Measurements from ENCODE around the gene SH3BP2. TPM values are rescaled to one million over a fixed set of nuclear protein-coding genes. Genes with fewer than 3 reads are reported as not detected.
A peak's percentile ranks its signal among the peaks of the same experiment; 100 is the strongest.

Gene SH3BP2
- total RNA-seq, 3 donors from 2014 or later = 72.2 to 77.9 (median 76.7) TPM

DNA sequence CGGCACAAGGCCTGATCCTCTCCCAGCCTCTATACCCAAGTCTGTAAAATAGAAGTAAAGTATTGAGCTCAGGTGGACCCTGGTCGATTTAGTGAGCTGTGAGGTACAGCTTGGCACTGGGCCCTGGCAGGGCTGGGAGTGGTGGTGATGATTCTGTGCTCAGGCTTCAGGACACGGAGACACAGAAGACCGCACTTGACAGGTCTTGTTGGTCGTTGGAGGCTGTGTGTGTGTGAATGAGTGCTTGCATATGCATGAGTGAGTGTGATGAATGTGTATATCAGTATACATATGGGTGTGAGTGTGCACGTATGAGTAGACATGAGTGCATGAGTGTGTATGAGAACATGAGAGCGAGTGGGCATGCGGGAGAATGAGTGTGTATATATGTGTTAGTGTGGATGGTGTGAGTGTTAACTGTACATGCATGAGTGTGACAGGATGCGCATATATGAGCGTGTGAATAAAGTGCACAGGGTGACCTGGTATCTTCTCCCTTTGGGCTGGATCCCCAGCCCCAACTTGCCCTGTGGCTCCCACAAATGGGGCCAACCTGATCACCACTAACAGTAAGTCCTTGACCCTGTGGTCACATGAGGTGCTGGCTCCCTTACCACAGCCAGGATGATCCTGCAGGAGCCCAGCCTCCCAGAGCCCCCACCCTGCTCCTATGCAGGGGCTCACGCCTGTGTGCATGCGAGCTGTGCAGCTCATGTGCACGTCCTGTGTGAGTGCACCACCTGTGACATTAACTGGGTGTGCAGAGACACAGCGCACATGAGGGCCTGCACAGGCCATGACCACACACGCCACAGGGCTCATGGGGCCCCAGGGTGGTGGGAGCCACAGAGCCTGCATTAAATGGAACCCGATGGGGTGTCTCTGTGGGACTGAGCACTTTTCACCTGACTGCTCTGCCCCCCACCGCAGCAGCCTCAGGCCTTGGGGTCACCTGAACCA, 20.8 kb downstream of the SH3BP2 start:
- Mint-ChIP-seq H3K4me1 (ENCODE audit: low read depth) (peaks cover 61% of the 10 kb centered on the region), H3K27me3 (ENCODE audit: low read depth) (no peaks in the 10 kb centered on the region), H3K9me3 (no peaks in the 10 kb centered on the region), H3K36me3 (ENCODE audit: insufficient read depth) (peaks cover 16% of the 10 kb centered on the region), H3K4me3 (peak overlapping the region; percentile 98)
- DNase-seq = no peak
- peak; percentile 6 to 22 for ATAC-seq

GRCh38 chr4:2814627-2815270, 21.9 kb downstream of the SH3BP2 start:
- H3K4me3 Mint-ChIP-seq = no peak overlapping the region
- DNase-seq = no peak
- H3K36me3 Mint-ChIP-seq (ENCODE audit: insufficient read depth) = peaks cover 16% of the 10 kb centered on the region
- no peaks in the 10 kb centered on the region for H3K9me3 Mint-ChIP-seq
- no peak for ATAC-seq
- no peaks in the 10 kb centered on the region for H3K27me3 Mint-ChIP-seq (ENCODE audit: low read depth)
- H3K4me1 Mint-ChIP-seq (ENCODE audit: low read depth) = peaks cover 70% of the 10 kb centered on the region

GRCh38 chr4:2816401-2816954, 23.6 kb downstream of the SH3BP2 start:
- peaks cover 16% of the 10 kb centered on the region for H3K36me3 Mint-ChIP-seq (ENCODE audit: insufficient read depth)
- no peaks in the 10 kb centered on the region for H3K9me3 Mint-ChIP-seq
- H3K4me3 Mint-ChIP-seq = peak overlapping the region; percentile 82
- peaks cover 64% of the 10 kb centered on the region for H3K4me1 Mint-ChIP-seq (ENCODE audit: low read depth)
- no peaks in the 10 kb centered on the region for H3K27me3 Mint-ChIP-seq (ENCODE audit: low read depth)
- DNase-seq = no peak
- ATAC-seq = no peak

DNA sequence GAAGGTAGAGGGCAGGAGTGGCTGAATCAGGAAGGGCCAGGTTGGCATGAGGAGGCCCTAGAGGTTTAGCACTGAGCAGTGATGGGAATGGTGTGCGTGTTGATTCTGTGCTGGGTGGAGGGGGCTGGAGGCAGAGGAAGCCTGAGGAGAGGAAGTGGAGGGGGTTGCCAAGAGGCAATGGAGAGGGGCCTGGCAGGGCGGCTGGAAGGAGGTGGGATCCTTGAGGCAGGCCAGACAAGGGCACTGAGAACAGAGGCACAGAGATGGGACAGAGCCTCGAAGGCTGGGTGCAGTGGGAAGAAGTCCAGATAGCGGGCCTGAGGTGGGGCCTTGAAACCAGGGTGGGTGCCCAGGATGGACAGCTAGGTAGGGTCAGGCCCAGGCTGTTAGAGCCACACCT, 24.3 kb downstream of the SH3BP2 start:
- ATAC-seq (no peak), DNase-seq (no peak)
- peaks cover 58% of the 10 kb centered on the region for H3K4me1 Mint-ChIP-seq (ENCODE audit: low read depth)
- H3K9me3 Mint-ChIP-seq = no peaks in the 10 kb centered on the region
- H3K27me3 Mint-ChIP-seq (ENCODE audit: low read depth) = no peaks in the 10 kb centered on the region
- H3K4me3 Mint-ChIP-seq = peak overlapping the region; percentile 82
- H3K36me3 Mint-ChIP-seq (ENCODE audit: insufficient read depth) = peaks cover 16% of the 10 kb centered on the region

DNA sequence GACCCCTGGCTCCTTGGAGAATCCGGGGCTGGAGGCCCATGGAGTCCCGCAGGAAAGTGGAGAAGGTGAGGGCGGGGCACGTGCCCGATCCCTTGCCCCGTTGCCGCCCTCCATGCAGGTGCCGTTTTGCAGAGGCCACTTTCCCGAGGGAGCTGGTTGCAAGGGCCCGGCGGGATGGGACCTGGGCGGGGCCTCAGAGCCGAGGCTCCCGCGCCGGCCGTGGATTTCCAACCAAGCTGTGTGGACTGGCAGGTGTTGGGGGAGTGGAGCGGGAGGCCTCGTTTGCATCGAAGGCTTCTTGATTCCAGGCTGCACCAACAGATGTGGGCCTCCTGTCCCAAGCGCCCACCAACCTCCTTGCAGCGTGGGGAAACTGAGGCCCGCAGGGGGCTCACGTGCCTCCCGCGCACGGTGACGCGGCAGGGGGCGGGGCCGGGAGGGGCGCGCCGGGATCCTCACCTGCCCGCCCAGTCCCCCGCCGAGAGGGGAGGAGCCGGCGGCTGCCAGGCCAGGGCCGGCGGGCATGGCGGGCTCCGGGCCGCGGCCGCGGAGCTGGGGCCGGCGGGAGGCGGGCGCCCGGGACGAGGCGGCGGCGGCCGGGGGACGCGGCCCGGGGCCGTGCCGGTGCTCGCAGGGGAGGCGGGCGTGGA, 24.9 kb downstream of the SH3BP2 start:
- H3K4me3 Mint-ChIP-seq = peak overlapping the region; percentile 82
- peaks cover 56% of the 10 kb centered on the region for H3K4me1 Mint-ChIP-seq (ENCODE audit: low read depth)
- H3K36me3 Mint-ChIP-seq (ENCODE audit: insufficient read depth) = peaks cover 16% of the 10 kb centered on the region
- DNase-seq = no peak
- peak; percentile 51 to 58 for ATAC-seq
- no peaks in the 10 kb centered on the region for H3K9me3 Mint-ChIP-seq
- H3K27me3 Mint-ChIP-seq (ENCODE audit: low read depth) = no peaks in the 10 kb centered on the region

- Mint-ChIP-seq H3K36me3 (ENCODE audit: insufficient read depth) (peaks cover 15% of the 10 kb centered on the region), H3K27me3 (ENCODE audit: low read depth) (no peaks in the 10 kb centered on the region), H3K9me3 (no peaks in the 10 kb centered on the region), H3K4me1 (ENCODE audit: low read depth) (peaks cover 49% of the 10 kb centered on the region), H3K4me3 (peak overlapping the region; percentile 74)
- ATAC-seq (peak; percentile 23), DNase-seq (no peak)
Measured at GRCh38 chr4:2818351-2818939, 25.6 kb downstream of the SH3BP2 start.

- ATAC-seq = no peak
Measured at GRCh38 chr4:2819244-2820215, 26.6 kb downstream of the SH3BP2 start.

GRCh38 chr4:2820216-2820982, 27.5 kb downstream of the SH3BP2 start:
- H3K4me3 Mint-ChIP-seq = no peak overlapping the region
- DNase-seq (no peak), ATAC-seq (no peak)
- no peaks in the 10 kb centered on the region for H3K9me3 Mint-ChIP-seq
- no peaks in the 10 kb centered on the region for H3K27me3 Mint-ChIP-seq (ENCODE audit: low read depth)
- peaks cover 14% of the 10 kb centered on the region for H3K36me3 Mint-ChIP-seq (ENCODE audit: insufficient read depth)
- peaks cover 30% of the 10 kb centered on the region for H3K4me1 Mint-ChIP-seq (ENCODE audit: low read depth)

More at GRCh38 chr4:2819244-2820215, 26.6 kb downstream of the SH3BP2 start:
- peak overlapping the region; percentile 74 for H3K4me3 Mint-ChIP-seq
- peaks cover 13% of the 10 kb centered on the region for H3K36me3 Mint-ChIP-seq (ENCODE audit: insufficient read depth)
- H3K27me3 Mint-ChIP-seq (ENCODE audit: low read depth) = no peaks in the 10 kb centered on the region
- no peaks in the 10 kb centered on the region for H3K9me3 Mint-ChIP-seq
- DNase-seq = no peak
- H3K4me1 Mint-ChIP-seq (ENCODE audit: low read depth) = peaks cover 39% of the 10 kb centered on the region

DNA sequence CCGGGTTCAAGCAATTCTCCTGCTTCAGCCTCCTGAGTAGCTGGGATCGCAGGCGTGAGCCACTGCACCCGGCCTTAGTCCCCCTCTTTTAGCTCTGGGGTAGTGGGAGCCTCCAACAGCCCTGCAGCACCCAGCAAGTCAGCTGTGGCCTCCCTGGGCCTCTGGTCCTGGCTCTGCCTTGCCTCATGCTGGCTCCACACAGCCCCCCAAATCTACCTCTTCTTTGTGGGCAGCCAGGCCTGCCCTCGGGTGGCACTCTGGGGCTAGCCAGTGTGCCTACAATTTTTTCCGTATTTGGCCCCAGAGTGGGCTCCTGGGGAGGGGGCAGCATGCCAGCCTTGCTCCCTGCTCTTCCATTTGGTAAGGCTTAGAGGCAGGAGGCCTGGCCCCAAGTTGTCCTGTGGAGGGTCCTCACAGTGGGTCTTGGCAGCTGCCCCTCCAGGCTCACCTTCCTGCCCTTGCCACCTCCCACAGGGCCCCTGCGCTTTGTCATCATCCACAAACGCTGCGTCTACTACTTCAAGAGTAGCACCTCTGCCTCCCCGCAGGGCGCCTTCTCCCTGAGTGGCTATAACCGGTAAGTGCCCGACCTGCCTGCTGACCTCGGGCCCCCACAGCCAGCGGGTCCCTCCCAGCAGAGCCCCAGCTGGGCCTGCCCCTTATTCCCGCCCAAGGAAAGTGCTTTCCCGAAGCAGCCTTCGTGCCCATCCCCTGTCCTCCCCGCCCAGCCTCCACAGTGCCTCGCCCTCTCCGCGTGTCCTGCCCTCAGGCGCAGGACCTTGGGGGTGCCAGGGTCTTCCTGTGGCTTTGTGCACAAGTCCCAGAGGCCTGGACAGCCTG, 29.8 kb downstream of the SH3BP2 start:
- no peak overlapping the region for H3K4me3 Mint-ChIP-seq
- H3K9me3 Mint-ChIP-seq = no peaks in the 10 kb centered on the region
- H3K36me3 Mint-ChIP-seq (ENCODE audit: insufficient read depth) = peaks cover 17% of the 10 kb centered on the region
- H3K4me1 Mint-ChIP-seq (ENCODE audit: low read depth) = peaks cover 12% of the 10 kb centered on the region
- ATAC-seq (no peak), DNase-seq (no peak)
- H3K27me3 Mint-ChIP-seq (ENCODE audit: low read depth) = no peaks in the 10 kb centered on the region

DNA sequence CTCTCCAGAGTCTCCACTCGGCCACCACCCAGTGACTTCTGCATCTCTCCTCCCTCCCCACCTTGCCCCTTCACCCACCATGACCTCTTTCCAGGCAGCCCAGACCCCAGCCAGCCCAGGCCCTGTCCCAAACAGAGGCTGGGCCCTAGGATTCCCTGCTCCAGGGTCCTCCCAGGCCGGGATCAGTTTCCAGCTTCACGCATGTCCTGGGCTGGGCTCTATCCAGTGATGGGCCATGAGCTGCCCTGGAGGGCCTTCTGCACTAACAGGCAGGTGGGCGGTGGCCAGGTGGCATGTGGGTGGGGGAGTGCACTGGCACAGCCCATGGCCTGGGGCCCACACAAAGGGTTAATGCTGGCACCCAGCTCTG, 30.4 kb downstream of the SH3BP2 start:
- Mint-ChIP-seq H3K27me3 (ENCODE audit: low read depth) (no peaks in the 10 kb centered on the region), H3K4me1 (ENCODE audit: low read depth) (peaks cover 12% of the 10 kb centered on the region), H3K36me3 (ENCODE audit: insufficient read depth) (peaks cover 17% of the 10 kb centered on the region), H3K4me3 (no peak overlapping the region), H3K9me3 (no peaks in the 10 kb centered on the region)
- ATAC-seq = no peak
- no peak for DNase-seq

- H3K4me3 Mint-ChIP-seq = no peak overlapping the region
- ATAC-seq (no peak), DNase-seq (no peak)
- H3K4me1 Mint-ChIP-seq (ENCODE audit: low read depth) = peaks cover 12% of the 10 kb centered on the region
- no peaks in the 10 kb centered on the region for H3K27me3 Mint-ChIP-seq (ENCODE audit: low read depth)
- no peaks in the 10 kb centered on the region for H3K9me3 Mint-ChIP-seq
- peaks cover 22% of the 10 kb centered on the region for H3K36me3 Mint-ChIP-seq (ENCODE audit: insufficient read depth)
Measured at GRCh38 chr4:2823671-2824328, 30.9 kb downstream of the SH3BP2 start.

Data from activated T-cell treated with anti-CD3 and anti-CD28 coated beads, Interleukin-2, amount 50 U/mL, for 4 hours (primary cell).